Posterior vena cava (tissue), 2 donors: ENCODE measurements around the gene SDK1. TPM values are rescaled to one million over a fixed set of nuclear protein-coding genes. Genes with fewer than 3 reads are reported as not detected.

Source experiments
- DNase-seq: peaks from one replicate; pipeline ENCODE4 v3.0.0-alpha.2; 2020; ENCODE audit warnings: low spot score
- intact Hi-C, 2 donors: fragments of 100-400 bp; cut with DNase I; formaldehyde crosslinking; loops; one replicate each; pipeline versions ENCODE4 v1.14.1 to v1.14.2; 2022 to 2023
- total RNA-seq, 2 donors: library from RNA; stranded (reverse); fragmentation: NEBNext Ultra II Directional; extraction: Animal tissue kit (Norgen Biotek cat#: 25700); gene quantifications; one replicate each; pipeline ENCODE4 v1.2.1, GENCODE V29; 2021
- donor health status: DM: yes; HTN: yes; CAD: no.
- donor health status: DM: yes; HTN: yes; CAD: no.

SDK1 gene
- total RNA-seq, 2 donors from 2014 or later = 14.4 to 18.3 TPM

- intact Hi-C loops = no loop called here
- no peak for DNase-seq
Observed at GRCh38 chr7:3787717-3788264, 486.7 kb downstream of the SDK1 start.

- intact Hi-C loops = no loop called here
- no peak for DNase-seq
Observed at GRCh38 chr7:3790803-3791202, 489.8 kb downstream of the SDK1 start.

DNA sequence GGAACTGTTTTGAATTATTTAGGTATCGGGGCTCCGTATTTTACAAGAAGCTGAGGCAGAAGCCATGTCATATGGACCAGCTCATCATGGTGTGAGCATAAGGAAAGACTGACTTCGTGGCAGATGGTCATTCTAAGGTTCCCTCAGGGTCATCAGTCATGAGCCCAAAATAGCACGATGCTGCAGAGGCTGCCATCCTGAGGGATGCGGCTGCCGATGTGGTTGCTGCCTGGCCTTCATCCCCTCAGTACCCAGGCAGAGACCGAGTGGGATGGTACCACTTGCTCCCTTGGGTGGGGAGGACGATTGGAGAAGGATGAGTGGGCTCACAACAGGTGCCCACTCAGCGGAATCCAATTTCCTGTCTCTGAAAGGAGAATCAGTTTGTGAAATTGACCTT is 490.3 kb downstream of the SDK1 start:
- DNase-seq = no peak
- intact Hi-C loops = no loop called here

DNA sequence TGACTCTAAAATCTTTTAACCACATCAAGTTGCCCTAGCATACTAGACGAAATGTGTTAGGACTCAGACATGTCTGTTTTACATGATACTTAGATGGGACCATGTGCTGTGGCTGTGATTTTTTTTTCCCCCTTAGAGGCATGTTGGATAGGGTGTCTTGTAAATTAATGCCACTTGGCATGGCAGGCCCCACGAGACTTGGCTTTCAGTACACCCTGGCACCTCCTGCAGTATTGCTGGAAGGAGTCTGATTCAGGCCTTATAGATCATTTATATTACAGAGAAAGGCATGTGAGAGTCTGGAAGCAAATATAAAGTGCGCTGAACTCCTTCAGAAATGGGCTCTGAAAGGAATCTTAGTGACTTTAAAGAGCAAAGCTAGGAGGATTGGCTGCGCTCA is 494.1 kb downstream of the SDK1 start:
- intact Hi-C loops = no loop called here
- DNase-seq = no peak

- DNase-seq = no peak
- intact Hi-C loops = no loop called here
Observed at GRCh38 chr7:3795781-3796180, 494.7 kb downstream of the SDK1 start.

DNA sequence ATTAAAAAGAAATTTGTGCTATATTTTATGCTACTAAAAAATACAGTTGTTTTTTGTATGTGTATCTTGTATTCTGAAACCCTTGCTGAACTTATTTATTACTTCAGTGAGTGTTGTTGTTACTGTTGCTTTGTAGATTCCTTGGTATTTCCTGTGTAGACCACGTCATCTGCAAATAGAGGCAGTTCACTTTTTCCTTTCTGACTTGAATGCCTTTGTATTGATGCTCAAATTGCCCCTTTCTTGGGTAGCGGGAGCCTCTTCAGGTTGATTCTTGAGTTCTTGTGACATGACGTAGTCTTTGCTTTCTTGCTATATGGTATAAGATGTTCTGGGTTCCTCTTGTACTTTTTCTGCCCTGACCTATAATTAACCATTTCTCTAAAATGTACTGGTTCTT is 504.1 kb downstream of the SDK1 start:
- no peak for DNase-seq
- intact Hi-C loops = no loop called here

DNA sequence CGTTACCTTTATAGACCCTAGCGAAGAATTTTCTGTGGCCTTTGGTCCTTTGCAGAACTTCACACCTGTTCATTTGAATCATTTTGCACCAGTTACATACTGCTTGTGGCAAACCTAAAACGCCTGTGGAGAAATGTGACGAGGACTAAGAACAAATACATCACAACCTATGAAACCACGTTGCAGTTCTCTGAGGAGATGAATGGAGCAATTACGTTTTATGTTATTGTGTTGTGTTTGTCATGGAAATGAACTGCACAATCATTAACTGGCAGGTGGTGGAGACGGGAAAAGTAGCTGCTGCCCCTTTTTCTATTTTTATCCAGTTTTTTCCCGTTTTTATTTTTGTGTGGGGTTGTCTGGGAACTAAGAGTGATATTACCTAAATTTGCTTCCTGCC is 505.5 kb downstream of the SDK1 start:
- intact Hi-C loops = no loop called here
- DNase-seq = no peak

GRCh38 chr7:3807824-3808223 is 506.8 kb downstream of the SDK1 start:
- intact Hi-C loops = no loop called here
- DNase-seq = no peak

DNA sequence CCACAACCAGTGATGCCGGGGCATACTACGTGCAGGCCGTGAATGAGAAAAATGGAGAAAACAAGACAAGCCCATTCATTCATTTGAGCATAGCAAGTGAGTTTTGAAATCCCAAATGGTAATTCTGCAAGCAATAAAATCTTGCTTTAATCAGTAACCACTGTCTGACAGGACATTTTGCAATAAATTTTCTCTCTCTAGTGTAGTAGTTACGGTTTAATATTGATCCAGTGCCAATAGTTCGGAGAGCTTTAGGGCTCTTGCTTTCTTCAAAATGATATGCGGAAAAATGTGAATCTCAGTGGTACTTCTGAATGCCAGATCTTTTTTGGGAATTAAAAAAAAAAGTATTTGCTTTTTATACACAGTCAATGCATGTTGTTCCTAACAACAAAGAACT is 520.4 kb downstream of the SDK1 start:
- DNase-seq = no peak
- intact Hi-C loops = no loop called here

GRCh38 chr7:3825491-3825890 is 524.4 kb downstream of the SDK1 start:
- intact Hi-C loops = no loop called here

GRCh38 chr7:3832199-3832598 is 531.1 kb downstream of the SDK1 start:
- intact Hi-C loops = no loop called here
- DNase-seq = no peak

More at GRCh38 chr7:3825491-3825890, 524.4 kb downstream of the SDK1 start:
- DNase-seq = no peak

- DNase-seq = no peak
- intact Hi-C loops = no loop called here
Observed at GRCh38 chr7:3835109-3835508, 534.1 kb downstream of the SDK1 start.

- DNase-seq = no peak
- intact Hi-C loops = no loop called here
Observed at GRCh38 chr7:3836855-3837254, 535.8 kb downstream of the SDK1 start.

DNA sequence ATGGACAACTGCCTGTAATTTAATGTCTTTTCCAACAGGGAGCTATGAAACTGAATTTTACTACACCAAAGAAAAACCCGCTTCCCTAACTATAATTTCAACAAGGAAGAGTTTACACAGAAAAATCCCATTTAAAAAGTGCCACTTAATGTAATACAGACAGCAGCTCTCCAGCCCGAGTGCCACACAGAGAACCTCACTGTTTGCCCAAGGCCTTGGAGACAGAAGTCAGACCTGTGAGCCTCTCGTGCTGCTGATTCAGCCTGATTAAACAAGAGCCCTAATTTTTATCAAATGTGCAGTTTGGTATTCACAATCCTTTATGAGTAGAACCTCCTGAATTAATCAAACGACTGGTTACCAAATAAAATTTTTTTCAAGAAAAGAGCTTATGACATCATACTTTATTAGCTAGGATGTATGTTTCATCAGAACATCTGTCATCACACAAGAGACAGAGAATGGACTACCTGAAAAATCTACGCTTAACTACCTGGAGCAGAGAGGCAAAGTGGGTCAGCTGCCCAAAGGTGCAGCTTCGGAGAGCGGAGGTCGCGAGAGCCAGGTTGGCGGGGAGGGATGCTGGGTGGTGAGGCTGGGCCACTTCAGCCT is 543.6 kb downstream of the SDK1 start:
- no peak for DNase-seq
- intact Hi-C loops = no loop called here

DNA sequence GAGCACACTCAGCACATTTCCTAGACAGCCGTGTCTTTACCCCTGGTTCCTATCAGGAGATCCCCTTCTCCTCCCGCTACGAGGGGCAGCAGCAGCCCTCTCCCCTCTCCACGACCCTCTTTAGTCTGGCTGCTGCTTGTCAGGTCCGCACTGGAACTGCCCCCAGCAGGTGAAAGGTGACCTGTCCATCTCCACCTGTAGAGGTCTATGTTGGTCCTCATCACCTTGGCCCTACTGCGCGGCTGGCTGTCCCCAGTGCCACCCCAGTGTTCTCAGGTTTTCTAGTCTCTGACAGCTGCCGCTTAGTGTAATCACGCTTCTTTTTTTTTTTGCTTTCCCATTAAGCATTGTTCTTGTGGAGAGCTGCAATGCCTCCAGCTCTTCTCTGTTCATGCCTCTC is 545.7 kb downstream of the SDK1 start:
- DNase-seq = no peak
- intact Hi-C loops = no loop called here

GRCh38 chr7:3847336-3847735 is 546.3 kb downstream of the SDK1 start:
- no peak for DNase-seq
- intact Hi-C loops = no loop called here

DNA sequence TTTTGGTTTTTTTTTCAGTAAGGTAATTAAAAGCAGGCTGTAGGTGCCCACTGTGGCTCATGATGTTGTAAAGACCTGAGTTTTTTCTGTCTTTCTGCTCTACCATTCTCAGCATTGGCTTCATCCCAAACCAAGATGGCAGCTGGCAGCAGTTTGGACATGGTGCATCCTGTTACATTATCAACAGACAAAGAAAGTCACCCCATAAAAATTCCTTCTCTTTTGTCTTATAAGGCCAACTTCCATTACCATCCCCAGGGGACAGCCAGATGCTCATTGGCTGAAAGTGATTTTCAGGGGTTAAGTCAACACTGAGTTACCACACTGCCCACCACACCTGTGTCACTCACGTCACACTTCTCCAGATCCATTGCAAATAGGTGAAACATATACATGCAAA is 558.4 kb downstream of the SDK1 start:
- intact Hi-C loops = no loop called here
- DNase-seq = peak; percentile 29

GRCh38 chr7:3860932-3861331 is 559.9 kb downstream of the SDK1 start:
- intact Hi-C loops = no loop called here
- no peak for DNase-seq

DNA sequence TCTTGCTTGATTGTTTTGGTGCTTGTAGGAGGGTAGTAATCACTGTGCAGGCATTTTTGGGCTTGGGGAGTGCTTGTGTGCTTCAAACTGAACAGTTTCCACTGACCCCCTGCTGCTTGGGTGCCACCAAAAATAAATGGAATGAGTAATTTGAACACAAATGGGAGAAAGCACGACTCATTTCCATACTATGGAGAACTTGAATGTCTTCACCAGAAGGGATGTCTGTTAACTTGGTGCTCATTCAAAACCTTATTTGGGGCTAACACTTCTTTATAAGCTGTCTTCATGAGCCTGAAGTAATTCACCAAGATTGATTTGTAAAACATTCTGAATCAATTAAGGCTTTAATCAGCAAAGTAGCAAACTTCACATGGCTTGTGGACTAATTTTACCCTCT is 560.3 kb downstream of the SDK1 start:
- intact Hi-C loops = no loop called here
- peak; percentile 24 for DNase-seq

GRCh38 chr7:3861941-3862340 is 560.9 kb downstream of the SDK1 start:
- peak; percentile 55 for DNase-seq

DNA sequence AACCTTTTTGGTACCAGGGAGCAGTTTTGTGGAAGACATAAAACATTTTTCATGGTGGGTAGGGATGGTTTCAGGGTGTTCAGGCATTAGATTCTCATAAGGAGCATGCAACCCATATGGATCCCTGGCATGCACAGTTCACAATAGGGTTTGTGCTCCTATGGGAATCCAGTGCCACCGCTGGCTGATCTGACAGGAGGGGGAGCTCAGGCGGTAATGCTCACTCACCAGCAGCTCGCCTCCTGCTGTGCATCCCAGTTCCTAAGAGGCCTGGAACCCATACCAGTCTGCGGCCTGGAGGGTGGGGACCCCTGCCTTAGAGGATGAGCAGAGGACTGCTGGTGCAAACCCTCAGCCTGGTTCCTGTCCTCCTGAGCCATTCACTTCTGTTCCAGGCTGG is 561.7 kb downstream of the SDK1 start:
- intact Hi-C loops = no loop called here

More at GRCh38 chr7:3861941-3862340, 560.9 kb downstream of the SDK1 start:
- intact Hi-C loops = no loop called here

GRCh38 chr7:3866277-3866676 is 565.2 kb downstream of the SDK1 start:
- DNase-seq = no peak
- intact Hi-C loops = no loop called here

More for the DNA sequence above, 561.7 kb downstream of the SDK1 start:
- DNase-seq = peak; percentile 50
